GM19467 (cell line): ENCODE results near the gene RIGI.
"Not testable (repeated sequence)": the region's sequence is repeated elsewhere in the genome, so short reads cannot be mapped to it uniquely, and the experiment has no call there.

Experiments
- ATAC-seq: cut with Tn5 transposase; IDR thresholded peaks from one replicate; pipeline ENCODE4 v1.9.1; 2021; ENCODE audit warnings: mild to moderate bottlenecking, moderate library complexity; ENCODE audit not compliant: unreplicated experiment

Gene RIGI

GRCh38 chr9:32533336-32533735, 7.3 kb upstream of the RIGI start:
- no peak for ATAC-seq

- ATAC-seq, result no peak
These were observed 682 bp upstream of the RIGI start for GRCh38 chr9:32526707-32527048.

GRCh38 chr9:32525709-32526030, 326 bp downstream of the RIGI start:
- ATAC-seq, result peak; percentile 21

GRCh38 chr9:32524892-32525708, 896 bp downstream of the RIGI start:
- peak; percentile 26 for ATAC-seq

- not testable (repeated sequence) for ATAC-seq
These were observed 1.5 kb downstream of the RIGI start for GRCh38 chr9:32524558-32524891.

GRCh38 chr9:32523910-32524309, 2.1 kb downstream of the RIGI start:
- no peak for ATAC-seq

GRCh38 chr9:32518276-32518675, 7.7 kb downstream of the RIGI start:
- ATAC-seq, result no peak

GRCh38 chr9:32516241-32516640, 9.8 kb downstream of the RIGI start:
- no peak for ATAC-seq

- no peak for ATAC-seq
These were observed 17.3 kb downstream of the RIGI start for GRCh38 chr9:32508728-32509127.

- no peak for ATAC-seq
These were observed 23.0 kb downstream of the RIGI start for GRCh38 chr9:32503008-32503407.

- no peak for ATAC-seq
These were observed 23.5 kb downstream of the RIGI start for GRCh38 chr9:32502464-32502863.

GRCh38 chr9:32501868-32502267, 24.1 kb downstream of the RIGI start:
- ATAC-seq, result no peak

- no peak for ATAC-seq
These were observed 25.2 kb downstream of the RIGI start for GRCh38 chr9:32500768-32501167.

- ATAC-seq, result no peak
These were observed 28.1 kb downstream of the RIGI start for GRCh38 chr9:32497921-32498320.

- ATAC-seq, result no peak
These were observed 35.4 kb downstream of the RIGI start for GRCh38 chr9:32490601-32491000.

- ATAC-seq, result no peak
These were observed 38.0 kb downstream of the RIGI start for GRCh38 chr9:32487981-32488380.

- ATAC-seq, result no peak
These were observed 39.0 kb downstream of the RIGI start for GRCh38 chr9:32486839-32487562.

- ATAC-seq, result no peak
These were observed 42.7 kb downstream of the RIGI start for GRCh38 chr9:32483343-32483742.
